Trophoblast cell (in vitro differentiated cells and primary cell): ENCODE data around the gene NLGN2.

Experiments used
- DNase-seq, 2 donors: peaks; one replicate each; pipeline ENCODE4 v3.0.0-alpha.2; 2016
- H2AFZ ChIP-seq: 2 replicates; pipeline ENCODE4 v1.6.1; 2013; ENCODE audit warnings: low read length, moderate library complexity, mild to moderate bottlenecking; ENCODE audit not compliant: insufficient read depth, poor library complexity
- H2AK5ac ChIP-seq: 2 replicates; pipeline ENCODE4 v1.6.1; 2013; ENCODE audit warnings: mild to moderate bottlenecking, low read length
- H2BK120ac ChIP-seq: 2 replicates; pipeline ENCODE4 v1.6.1; 2013; ENCODE audit warnings: low read length, mild to moderate bottlenecking, moderate library complexity; ENCODE audit not compliant: insufficient read depth, poor library complexity
- H2BK12ac ChIP-seq: 2 replicates; pipeline ENCODE4 v1.6.1; 2013; ENCODE audit warnings: mild to moderate bottlenecking, low read length, moderate library complexity
- H2BK5ac ChIP-seq: 2 replicates; pipeline ENCODE4 v1.6.1; 2013; ENCODE audit warnings: low read length, low read depth, moderate library complexity, mild to moderate bottlenecking; ENCODE audit not compliant: poor library complexity
- H3K14ac ChIP-seq: 2 replicates; pipeline ENCODE4 v1.6.1; 2013; ENCODE audit warnings: mild to moderate bottlenecking, low read length
- H3K18ac ChIP-seq: 2 replicates; pipeline ENCODE4 v1.6.1; 2013; ENCODE audit warnings: mild to moderate bottlenecking, low read length
- H3K23ac ChIP-seq: 2 replicates; pipeline ENCODE4 v1.6.1; 2013; ENCODE audit warnings: low read length
- H3K27ac ChIP-seq: 2 replicates; pipeline ENCODE4 v1.5.1; 2013; ENCODE audit warnings: low read depth, mild to moderate bottlenecking, inconsistent platforms, low read length, moderate library complexity
- H3K27me3 ChIP-seq: 2 replicates; pipeline ENCODE4 v1.6.1; 2013; ENCODE audit warnings: inconsistent platforms, mild to moderate bottlenecking, low read length, moderate library complexity; ENCODE audit not compliant: insufficient read depth
- H3K36me3 ChIP-seq, 2 experiments: 1 replicate in 1 of 2; 2 replicates in 1 of 2; pipeline ENCODE4 v1.6.1; 2013; ENCODE audit warnings: low read length in 2 of 2, mild to moderate bottlenecking in 2 of 2, moderate library complexity in 1 of 2; ENCODE audit not compliant: insufficient read depth in 2 of 2, control insufficient read depth in 1 of 2
- H3K4ac ChIP-seq: 2 replicates; pipeline ENCODE4 v1.6.1; 2013; ENCODE audit warnings: low read depth, mild to moderate bottlenecking, low read length, moderate library complexity
- H3K4me1 ChIP-seq, 2 experiments: 1 replicate in 1 of 2; 2 replicates in 1 of 2; pipeline ENCODE4 v1.6.1; 2013; ENCODE audit warnings: low read length in 2 of 2, mild to moderate bottlenecking in 2 of 2, moderate library complexity in 1 of 2; ENCODE audit not compliant: insufficient read depth in 2 of 2, control insufficient read depth in 1 of 2
- H3K4me2 ChIP-seq: 2 replicates; pipeline ENCODE4 v1.6.1; 2013; ENCODE audit warnings: inconsistent platforms, mild to moderate bottlenecking, low read length, moderate library complexity
- H3K4me3 ChIP-seq: 2 replicates; pipeline ENCODE4 v1.5.1; 2013; ENCODE audit warnings: mild to moderate bottlenecking, low read depth, low read length, inconsistent platforms
- H3K79me1 ChIP-seq: one replicate; pipeline ENCODE4 v1.6.1; 2013; ENCODE audit warnings: low read length
- H3K79me2 ChIP-seq: 2 replicates; pipeline ENCODE4 v1.6.1; 2013; ENCODE audit warnings: low read length, mild to moderate bottlenecking; ENCODE audit not compliant: control insufficient read depth, insufficient read depth, poor library complexity
- H3K9ac ChIP-seq: 2 replicates; pipeline ENCODE4 v1.6.1; 2013; ENCODE audit warnings: mild to moderate bottlenecking, low read length
- H3K9me3 ChIP-seq: 2 replicates; pipeline ENCODE4 v1.6.1; 2013; ENCODE audit warnings: low read depth, mild to moderate bottlenecking, control low read depth, inconsistent platforms, low read length; ENCODE audit not compliant: insufficient read depth
- H4K12ac ChIP-seq: 2 replicates; pipeline ENCODE4 v1.6.1; 2013; ENCODE audit warnings: low read depth, mild to moderate bottlenecking, low read length, moderate library complexity
- H4K8ac ChIP-seq: 2 replicates; pipeline ENCODE4 v1.6.1; 2013; ENCODE audit warnings: low read depth, mild to moderate bottlenecking, low read length, moderate library complexity
- H4K91ac ChIP-seq: one replicate; pipeline ENCODE4 v1.6.1; 2013; ENCODE audit warnings: low read depth, mild to moderate bottlenecking, low read length, moderate library complexity
- WGBS: extraction: QIAGEN DNeasy Blood & Tissue Kit; methylation state at CpG from one replicate; pipeline ENCODE4 v1.1.7; 2013; ENCODE audit warnings: missing lambda C conversion rate; ENCODE audit not compliant: insufficient read length, insufficient coverage; ENCODE audit errors: extremely low coverage; 5-methylcytosine and 5-hydroxymethylcytosine counted together

The NLGN2 gene

DNA sequence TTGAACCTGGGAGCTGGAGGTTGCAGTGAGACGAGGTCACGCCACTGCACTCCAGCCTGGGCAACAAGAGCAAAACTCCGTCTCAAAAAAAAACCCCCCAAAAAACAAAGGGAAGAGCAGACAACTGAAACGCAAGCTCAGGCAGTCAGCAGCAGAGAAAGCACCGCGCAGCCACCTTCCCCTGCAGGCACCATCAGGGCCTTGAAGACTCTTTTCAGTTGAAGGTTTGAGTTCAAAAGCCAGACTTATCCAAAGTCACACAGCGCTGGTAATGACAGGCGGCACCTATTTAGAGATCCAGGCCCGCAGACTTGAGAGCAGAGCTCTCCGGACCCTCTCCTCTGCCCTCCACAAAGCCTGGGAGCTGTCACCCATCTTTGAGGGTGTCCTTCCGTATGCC is 60.6 kb downstream of the NLGN2 start:
- no peak overlapping the region for H2AFZ ChIP-seq
- no CpG with 5 or more reads among the region's 11 CpGs for WGBS
- no peaks in the 10 kb centered on the region for H3K9me3 ChIP-seq
- H3K23ac ChIP-seq, result no peak overlapping the region
- H2AK5ac ChIP-seq, result no peak overlapping the region
- H3K4me1 ChIP-seq, result peaks cover 3 to 7% of the 10 kb centered on the region in 2 experiments
- H3K27me3 ChIP-seq, result no peaks in the 10 kb centered on the region
- H3K9ac ChIP-seq, result no peak overlapping the region
- H3K79me2 ChIP-seq, result no peaks in the 10 kb centered on the region
- H2BK5ac ChIP-seq, result no peak overlapping the region
- H4K8ac ChIP-seq, result no peak overlapping the region
- H2BK120ac ChIP-seq, result no peak overlapping the region
- H3K36me3 ChIP-seq, result peaks cover 25 to 26% of the 10 kb centered on the region in 2 experiments
- H3K4me3 ChIP-seq, result no peak overlapping the region
- no peaks in the 10 kb centered on the region for H3K79me1 ChIP-seq
- H2BK12ac ChIP-seq, result no peak overlapping the region
- no peak overlapping the region for H4K12ac ChIP-seq
- no peak overlapping the region for H3K18ac ChIP-seq
- no peak overlapping the region for H4K91ac ChIP-seq
- H3K27ac ChIP-seq, result no peak overlapping the region
- H3K14ac ChIP-seq, result no peak overlapping the region
- no peak for DNase-seq
- no peak overlapping the region for H3K4ac ChIP-seq
- H3K4me2 ChIP-seq, result no peak overlapping the region

DNA sequence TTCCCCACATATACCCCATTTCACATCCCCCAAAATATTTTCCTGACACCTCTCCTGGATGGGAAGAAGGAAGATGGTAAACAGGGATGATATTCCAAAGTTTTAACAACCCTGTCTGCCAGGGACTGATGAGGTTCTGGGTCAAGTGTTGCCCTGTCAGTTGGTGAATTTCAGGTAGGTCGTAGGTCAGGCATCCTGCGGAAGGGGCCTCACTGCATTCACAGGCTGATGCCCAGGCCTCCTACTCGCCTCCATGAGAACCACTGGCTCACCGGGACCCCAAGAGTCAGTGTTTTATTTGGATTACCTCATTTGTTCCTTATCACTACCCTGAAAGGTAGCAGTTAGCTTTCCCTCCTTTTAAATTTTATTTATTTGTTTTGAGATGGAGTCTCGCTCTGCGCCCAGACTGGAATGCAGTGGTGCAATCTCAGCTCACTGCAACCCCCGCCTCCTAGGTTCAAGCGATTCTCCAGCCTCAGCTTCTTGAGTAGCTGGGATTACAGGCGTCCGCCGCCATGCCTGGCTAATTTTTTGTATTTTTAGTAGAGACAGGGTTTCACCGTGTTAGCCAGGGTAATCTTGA is 61.3 kb downstream of the NLGN2 start:
- H3K4me1 ChIP-seq, result peaks cover 3 to 7% of the 10 kb centered on the region in 2 experiments
- no peak overlapping the region for H2BK120ac ChIP-seq
- H4K12ac ChIP-seq, result no peak overlapping the region
- DNase-seq, result peak in 1 of 2 donors; percentile 31
- H3K4me2 ChIP-seq, result no peak overlapping the region
- H2BK5ac ChIP-seq, result no peak overlapping the region
- H2BK12ac ChIP-seq, result no peak overlapping the region
- no CpG with 5 or more reads among the region's 12 CpGs for WGBS
- H3K9ac ChIP-seq, result no peak overlapping the region
- no peak overlapping the region for H3K4ac ChIP-seq
- no peak overlapping the region for H3K23ac ChIP-seq
- H3K27me3 ChIP-seq, result no peaks in the 10 kb centered on the region
- H2AK5ac ChIP-seq, result no peak overlapping the region
- no peak overlapping the region for H3K27ac ChIP-seq
- no peaks in the 10 kb centered on the region for H3K79me1 ChIP-seq
- H2AFZ ChIP-seq, result no peak overlapping the region
- H4K8ac ChIP-seq, result no peak overlapping the region
- peaks cover 19 to 20% of the 10 kb centered on the region in 2 experiments for H3K36me3 ChIP-seq
- no peaks in the 10 kb centered on the region for H3K9me3 ChIP-seq
- H3K4me3 ChIP-seq, result no peak overlapping the region
- no peak overlapping the region for H3K18ac ChIP-seq
- H3K79me2 ChIP-seq, result no peaks in the 10 kb centered on the region
- H4K91ac ChIP-seq, result no peak overlapping the region
- no peak overlapping the region for H3K14ac ChIP-seq
